WTC11 (cell line): ENCODE data around the gene KRT1. TPM values are rescaled to one million over a fixed set of nuclear protein-coding genes. Genes with fewer than 3 reads are reported as not detected.

Experiments used
- ATAC-seq: fragments of 200-7000 bp; cut with Tn5 transposase; 2 replicates; pipeline ENCODE4 v1.10.0; 2021; ENCODE audit warnings: mild to moderate bottlenecking, moderate library complexity
- CTCF ChIA-PET: fragments of 300-600 bp; sonication (Branson Sonifier 250); formaldehyde crosslinking; loops from one replicate; lab custom pipeline; 2021; ENCODE audit warnings: antibody characterized with exemption; lab: Charles Lee
- POLR2A ChIA-PET: fragments of 350-600 bp; sonication (Branson Sonifier 250); formaldehyde crosslinking; loops from one replicate; lab custom pipeline; 2021; ENCODE audit warnings: antibody characterized with exemption; lab: Charles Lee
- DNase-seq: peaks from one replicate; pipeline ENCODE4 v3.0.0; 2021; ENCODE audit warnings: low spot score
- H3K27ac Mint-ChIP-seq: 2 replicates; pipeline ENCODE4 v1.8.0; 2021; ENCODE audit warnings: mixed read lengths
- H3K27me3 Mint-ChIP-seq: 2 replicates; pipeline ENCODE4 v1.8.0; 2021; ENCODE audit warnings: low read depth, mild to moderate bottlenecking, moderate library complexity, mixed read lengths
- H3K36me3 Mint-ChIP-seq: 2 replicates; pipeline ENCODE4 v1.8.0; 2021; ENCODE audit warnings: mixed read lengths
- H3K4me1 Mint-ChIP-seq: 2 replicates; pipeline ENCODE4 v1.8.0; 2022; ENCODE audit warnings: mixed read lengths
- H3K4me3 Mint-ChIP-seq: 2 replicates; pipeline ENCODE4 v1.8.0; 2021; ENCODE audit warnings: mild to moderate bottlenecking, moderate library complexity, mixed read lengths
- H3K9me3 Mint-ChIP-seq: 2 replicates; pipeline ENCODE4 v1.8.0; 2021; ENCODE audit warnings: mixed read lengths
- ATF2 ChIP-seq: sonication (generic); formaldehyde crosslinking; IDR thresholded peaks from 2 replicates; pipeline ENCODE4 v1.8.1; 2022; ENCODE audit warnings: low read depth, missing genetic modification reagents, borderline replicate concordance
- CTCF ChIP-seq: fragments of 200-600 bp; IDR thresholded peaks from 2 replicates; pipeline ENCODE4 v1.8.0; 2022; ENCODE audit warnings: antibody characterized with exemption
- E2F1 ChIP-seq: sonication (generic); formaldehyde crosslinking; IDR thresholded peaks from 2 replicates; pipeline ENCODE4 v1.8.0; 2022; ENCODE audit warnings: mild to moderate bottlenecking, missing genetic modification reagents
- ELF4 ChIP-seq: sonication (generic); formaldehyde crosslinking; IDR thresholded peaks from 2 replicates; pipeline ENCODE4 v1.8.1; 2022; ENCODE audit warnings: low read depth, mild to moderate bottlenecking, moderate library complexity, missing genetic modification reagents
- ESRRA ChIP-seq: sonication (generic); formaldehyde crosslinking; IDR thresholded peaks from 2 replicates; pipeline ENCODE4 v1.8.1; 2022; ENCODE audit warnings: mild to moderate bottlenecking, missing genetic modification reagents, borderline replicate concordance
- FOXP1 ChIP-seq: sonication (generic); formaldehyde crosslinking; IDR thresholded peaks from 2 replicates; pipeline ENCODE4 v1.8.0; 2022; ENCODE audit warnings: missing genetic modification reagents, mild to moderate bottlenecking, moderate library complexity, borderline replicate concordance
- GTF2I ChIP-seq: fragments of 250-450 bp; sonication (Bioruptor Pico); conservative IDR thresholded peaks from 2 replicates; pipeline ENCODE4 v1.4.0; 2021; ENCODE audit warnings: mild to moderate bottlenecking
- MXD4 ChIP-seq: fragments of 250-450 bp; sonication (Bioruptor Pico); IDR thresholded peaks from 2 replicates; pipeline ENCODE4 v1.8.0; 2021; ENCODE audit warnings: mild to moderate bottlenecking, moderate library complexity, borderline replicate concordance
- NFE2L1 ChIP-seq: sonication (generic); formaldehyde crosslinking; IDR thresholded peaks from 2 replicates; pipeline ENCODE4 v1.8.1; 2023; ENCODE audit warnings: missing genetic modification reagents
- NR1H2 ChIP-seq: sonication (generic); formaldehyde crosslinking; IDR thresholded peaks from 2 replicates; pipeline ENCODE4 v1.9.0; 2021; ENCODE audit warnings: mild to moderate bottlenecking, moderate library complexity, missing genetic modification reagents
- OVOL2 ChIP-seq: fragments of 250-450 bp; sonication (Bioruptor Pico); IDR thresholded peaks from 2 replicates; pipeline ENCODE4 v1.9.0; 2021; ENCODE audit warnings: mild to moderate bottlenecking, borderline replicate concordance
- PRDM15 ChIP-seq: sonication (generic); formaldehyde crosslinking; IDR thresholded peaks from 2 replicates; pipeline ENCODE4 v1.8.0; 2022; ENCODE audit warnings: missing genetic modification reagents
- PREB ChIP-seq: sonication (generic); formaldehyde crosslinking; IDR thresholded peaks from 2 replicates; pipeline ENCODE4 v1.8.1; 2022; ENCODE audit warnings: mild to moderate bottlenecking, missing genetic modification reagents, moderate library complexity, borderline replicate concordance
- RORB ChIP-seq: fragments of 250-450 bp; sonication (Bioruptor Pico); IDR thresholded peaks from 2 replicates; pipeline ENCODE4 v1.9.0; 2021; ENCODE audit warnings: mild to moderate bottlenecking
- SMAD3 ChIP-seq: sonication (generic); formaldehyde crosslinking; IDR thresholded peaks from 2 replicates; pipeline ENCODE4 v1.8.0; 2022; ENCODE audit warnings: missing genetic modification reagents, mild to moderate bottlenecking, borderline replicate concordance
- SOX15 ChIP-seq: fragments of 250-450 bp; sonication (Bioruptor Pico); IDR thresholded peaks from 2 replicates; pipeline ENCODE4 v1.9.0; 2021; ENCODE audit warnings: mild to moderate bottlenecking
- SP1 ChIP-seq: sonication (generic); formaldehyde crosslinking; conservative IDR thresholded peaks from 2 replicates; pipeline ENCODE4 v1.8.1; 2022; ENCODE audit warnings: missing genetic modification reagents
- TEAD4 ChIP-seq: sonication (generic); formaldehyde crosslinking; IDR thresholded peaks from 2 replicates; pipeline ENCODE4 v1.8.0; 2022; ENCODE audit warnings: mild to moderate bottlenecking, missing genetic modification reagents
- TP53 ChIP-seq: sonication (generic); formaldehyde crosslinking; IDR thresholded peaks from 2 replicates; pipeline ENCODE4 v1.8.1; 2023; ENCODE audit warnings: mild to moderate bottlenecking, missing genetic modification reagents
- total RNA-seq: library from RNA; stranded (reverse); gene quantifications from 3 replicates; pipeline ENCODE4 v1.2.3, GENCODE V29; 2021

KRT1 gene
- total RNA-seq, 1 experiment from 2014 or later = not detected

GRCh38 chr12:52647601-52648000, 32.6 kb downstream of the KRT1 start (continued):
- no peak for TF ChIP-seq OVOL2
- TF ChIP-seq TEAD4 (CRISPR knock-in tag) = no peak
- TF ChIP-seq RORB (CRISPR knock-in tag) = no peak
- TF ChIP-seq CTCF = no peak
- no peak for TF ChIP-seq SOX15 (CRISPR knock-in tag)
- TF ChIP-seq SP1 = no peak
- TF ChIP-seq GTF2I = no peak
- TF ChIP-seq TP53 (CRISPR knock-in tag) = no peak

GRCh38 chr12:52646613-52647012, 33.6 kb downstream of the KRT1 start:
- H3K27ac Mint-ChIP-seq = no peak overlapping the region
- H3K27me3 Mint-ChIP-seq = no peaks in the 10 kb centered on the region; the same call in 1 of the 2 replicates
- ChIA-PET CTCF (interaction anchor here (1.0 to 2.4 kb wide), 4 partner anchors 46 to 278 kb away, joined by 3 to 8 read pairs (median 4); no protein-coding TSS in a partner anchor), POLR2A (no interaction called here)
- no peaks in the 10 kb centered on the region for H3K9me3 Mint-ChIP-seq
- no peaks in the 10 kb centered on the region for H3K4me1 Mint-ChIP-seq
- no peak overlapping the region for H3K4me3 Mint-ChIP-seq
- H3K36me3 Mint-ChIP-seq = no peaks in the 10 kb centered on the region
- DNase-seq (peak; percentile 29), ATAC-seq (no peak)
- no peak for TF ChIP-seq MXD4

- Mint-ChIP-seq H3K27me3 (no peaks in the 10 kb centered on the region; the same call in 1 of the 2 replicates), H3K4me1 (no peaks in the 10 kb centered on the region), H3K4me3 (no peak overlapping the region), H3K9me3 (no peaks in the 10 kb centered on the region), H3K27ac (no peak overlapping the region), H3K36me3 (no peaks in the 10 kb centered on the region)
- no peak for DNase-seq
- ATAC-seq = no peak
- ChIA-PET POLR2A (no interaction called here), CTCF (interaction anchor here (1.0 to 2.4 kb wide), 4 partner anchors 46 to 277 kb away, joined by 3 to 8 read pairs (median 4); no protein-coding TSS in a partner anchor)
- no peak for TF ChIP-seq FOXP1 (CRISPR knock-in tag)
Measured at GRCh38 chr12:52645982-52646381, 34.2 kb downstream of the KRT1 start.

- no peak overlapping the region for H3K27ac Mint-ChIP-seq
- H3K36me3 Mint-ChIP-seq = no peaks in the 10 kb centered on the region
- ATAC-seq = no peak
- H3K4me3 Mint-ChIP-seq = no peak overlapping the region
- H3K4me1 Mint-ChIP-seq = no peaks in the 10 kb centered on the region
- H3K9me3 Mint-ChIP-seq = no peaks in the 10 kb centered on the region
- no peak for DNase-seq
- ChIA-PET CTCF (interaction anchor here (0.7 to 2.4 kb wide), 3 partner anchors 220 to 235 kb away, joined by 3 to 8 read pairs (median 5); no protein-coding TSS in a partner anchor), POLR2A (no interaction called here)
- H3K27me3 Mint-ChIP-seq = no peaks in the 10 kb centered on the region; the same call in 1 of the 2 replicates
- no peak for TF ChIP-seq ELF4
- no peak for TF ChIP-seq SMAD3
- no peak for TF ChIP-seq ESRRA
- TF ChIP-seq PRDM15 (CRISPR knock-in tag) = no peak
- TF ChIP-seq E2F1 (CRISPR knock-in tag) = no peak
- TF ChIP-seq NFE2L1 (CRISPR knock-in tag) = no peak
- no peak for TF ChIP-seq ATF2 (CRISPR knock-in tag)
- TF ChIP-seq RORB (CRISPR knock-in tag) = no peak
- no peak for TF ChIP-seq PREB
- no peak for TF ChIP-seq NR1H2 (CRISPR knock-in tag)
- no peak for TF ChIP-seq CTCF
Measured at GRCh38 chr12:52645120-52645761, 35.0 kb downstream of the KRT1 start.
